Activated CD4-positive, CD25-positive, alpha-beta regulatory T cell treated with anti-CD3 and anti-CD28 coated beads, Interleukin-2, amount 50 U/mL, for 16 hours (primary cell): ENCODE measurements around the gene LDLRAD1.
"Not testable (repeated sequence)": the region's sequence is repeated elsewhere in the genome, so short reads cannot be mapped to it uniquely, and the experiment has no call there.

Experiments used
- DNase-seq: peaks from one replicate; pipeline ENCODE4 v3.0.0-alpha.2; 2020; ENCODE audit warnings: low read depth, low spot score

Gene LDLRAD1, protein sequence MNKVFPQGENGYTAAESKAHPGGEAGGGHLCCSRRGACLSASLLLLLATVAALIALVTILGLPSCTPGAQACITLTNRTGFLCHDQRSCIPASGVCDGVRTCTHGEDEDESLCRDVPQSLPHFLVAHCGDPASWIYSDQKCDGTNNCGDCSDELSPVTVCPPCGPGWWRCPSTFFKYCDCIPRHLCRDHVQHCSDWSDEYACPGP

DNA sequence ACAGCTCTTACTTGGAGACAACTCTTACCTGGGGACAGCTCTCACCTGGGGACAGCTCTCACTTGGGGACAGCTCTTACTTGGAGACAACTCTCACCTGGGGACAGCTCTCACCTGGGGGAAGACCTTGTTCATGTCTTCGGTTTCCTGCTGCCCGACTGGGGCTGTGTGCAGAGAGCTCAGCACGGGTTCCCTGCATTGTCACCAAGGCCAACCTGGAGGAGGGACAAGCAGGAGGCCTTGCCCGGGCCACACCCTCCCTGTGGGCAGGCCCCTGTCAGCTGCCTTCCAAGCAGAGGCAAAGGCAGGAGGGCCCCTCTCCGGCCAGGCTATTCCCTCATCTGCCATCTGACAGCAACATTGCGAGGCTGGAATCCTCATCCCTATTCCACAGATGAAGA, at the start of gene LDLRAD1:
Gene LDLRAD1, minus strand, starts transcription at position 208 of the 400 bp plus-strand sequence. Its CDS starts 74 bp downstream, at position 134.
- DNase-seq = no peak

DNA sequence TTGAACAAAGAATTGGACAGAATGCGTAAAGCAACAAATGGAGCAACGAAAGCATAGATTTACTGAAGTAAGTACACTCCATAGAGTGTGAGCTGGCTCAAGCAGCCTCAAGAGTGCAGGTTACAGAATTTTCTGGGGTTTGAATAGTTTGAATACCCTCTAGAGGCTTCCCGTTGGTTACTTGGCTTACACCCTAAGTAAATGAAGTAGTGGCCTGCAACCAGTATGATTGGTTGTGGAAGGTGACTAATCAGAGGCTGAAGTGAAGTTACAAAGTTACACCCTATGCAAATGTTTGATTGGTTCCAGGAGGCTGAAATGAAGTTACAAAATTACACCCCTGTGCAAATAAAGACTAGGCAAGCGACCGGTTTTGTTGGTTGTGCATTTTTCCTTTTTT, 46.3 kb upstream of the LDLRAD1 start:
- no peak for DNase-seq

DNA sequence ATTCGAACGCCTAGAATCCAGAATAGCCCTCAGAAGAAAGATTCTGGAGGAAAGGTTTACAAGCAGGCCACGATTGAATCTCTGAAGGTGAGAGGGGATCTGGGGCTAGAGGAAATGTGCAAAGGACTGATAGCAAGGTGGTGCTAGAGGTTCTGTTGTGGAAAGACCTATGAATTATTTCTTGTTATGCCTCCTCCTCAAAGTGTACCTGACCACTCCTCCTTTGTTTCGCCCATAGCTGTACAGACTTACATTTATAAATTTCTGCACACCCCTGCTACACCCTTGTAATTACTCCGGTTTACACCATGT, 36.4 kb upstream of the LDLRAD1 start:
- no peak for DNase-seq

DNA sequence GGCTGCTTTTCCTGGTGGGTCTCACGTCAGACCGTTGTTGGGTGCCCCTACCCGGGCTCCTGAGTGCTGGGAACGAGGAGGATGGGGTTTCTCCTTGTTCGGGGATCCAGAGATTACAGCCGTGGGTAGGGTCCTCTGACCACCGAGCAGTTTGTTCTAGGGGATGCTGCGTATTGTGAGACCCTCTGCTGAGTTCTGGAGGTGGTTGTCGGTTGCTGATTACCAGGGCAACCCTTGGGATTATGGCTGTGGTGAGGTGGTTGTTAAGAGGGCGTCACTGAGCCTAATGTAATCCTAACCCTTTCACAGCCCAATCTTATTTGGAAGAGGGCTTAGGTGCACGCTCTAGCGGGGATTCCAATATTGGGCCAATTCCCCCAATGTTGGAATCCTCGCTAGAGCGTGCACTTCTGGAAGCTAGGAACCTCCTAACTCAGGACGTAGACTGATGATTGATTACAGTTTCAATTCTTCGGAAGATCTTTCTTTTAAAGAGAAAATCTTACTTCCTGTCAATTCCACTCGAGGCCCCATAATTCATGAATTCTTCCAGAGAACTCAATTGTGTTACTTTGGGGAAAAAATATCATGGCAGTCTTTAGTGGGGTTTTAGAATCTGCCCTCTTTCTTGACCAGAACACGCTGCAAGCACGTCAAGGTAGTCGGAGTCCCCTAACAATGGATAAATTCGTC, 35.9 kb upstream of the LDLRAD1 start:
- no peak for DNase-seq

DNA sequence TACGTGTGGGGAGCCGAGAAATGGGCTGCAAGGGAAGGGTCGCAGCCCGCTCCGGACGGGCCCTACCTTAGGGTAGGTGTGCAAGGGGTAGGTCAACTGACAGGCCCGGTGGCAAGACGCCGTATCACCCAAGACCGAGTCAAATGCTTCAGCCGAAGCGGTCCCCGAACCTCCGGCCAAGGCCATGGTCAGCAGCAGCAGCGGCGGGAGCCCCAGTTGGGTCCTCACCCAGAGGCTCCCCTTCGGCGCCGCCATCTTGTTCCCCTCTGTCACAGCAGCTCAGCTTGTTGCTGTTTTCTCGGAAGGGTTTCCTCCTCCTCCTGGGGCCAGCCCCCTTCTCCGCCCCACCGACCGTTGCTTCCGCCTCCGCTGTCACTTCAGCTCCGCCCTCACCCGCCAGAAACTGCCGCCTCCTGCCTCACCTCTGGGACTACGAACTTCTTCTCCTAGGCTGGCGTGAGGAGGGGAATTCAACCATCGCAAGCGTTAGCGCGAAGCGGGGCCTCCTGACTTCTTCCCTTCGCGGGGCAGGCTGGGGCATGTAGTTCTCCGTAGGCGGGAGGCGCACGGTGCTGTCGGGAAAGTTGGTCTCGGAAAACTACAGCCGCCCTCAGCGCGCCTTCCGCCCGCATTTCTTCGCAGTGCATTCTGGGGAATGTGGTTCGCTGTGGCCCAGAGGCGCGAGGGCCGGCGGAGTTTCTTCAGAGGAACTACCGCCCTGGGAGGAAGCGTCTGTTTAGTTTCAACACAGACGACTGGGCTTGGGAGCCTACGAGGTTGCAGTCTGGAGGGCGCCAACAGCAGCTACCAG, 35.2 kb upstream of the LDLRAD1 start, which contains the start of the genes TCEANC2 and TMEM59:
Gene TCEANC2, plus strand, starts transcription at position 675 of the 811 bp plus-strand sequence. CDS start 815 bp downstream, outside the sequence.
Gene TMEM59, minus strand, starts transcription at position 271 of the 811 bp plus-strand sequence. Its CDS starts 16 bp downstream, at position 255.
- DNase-seq = peak; percentile 97

DNA sequence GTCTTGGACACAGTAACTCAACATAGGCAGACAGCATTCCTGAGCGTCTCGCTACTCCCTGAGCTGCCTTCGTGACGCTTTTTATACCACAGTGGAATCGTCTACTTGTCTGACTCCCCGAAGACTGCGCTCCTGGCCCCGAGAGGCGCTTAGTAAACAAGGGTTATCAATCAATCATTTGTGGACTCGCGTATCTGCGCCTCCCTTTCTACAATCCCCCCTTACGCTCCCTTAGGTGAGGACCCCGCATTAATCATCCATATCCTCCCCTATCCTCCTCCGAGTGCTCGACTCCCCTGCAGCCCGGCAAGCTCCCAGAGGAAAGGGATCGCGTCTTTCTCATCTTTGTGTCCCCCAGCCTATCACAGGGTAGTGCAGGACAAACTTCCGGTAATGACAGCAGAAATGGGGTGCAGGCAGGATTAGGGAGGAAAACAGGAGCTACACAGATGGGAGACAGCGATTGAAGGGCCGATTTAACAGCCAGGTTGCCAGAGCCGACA, 34.5 kb upstream of the LDLRAD1 start:
- DNase-seq = no peak

DNA sequence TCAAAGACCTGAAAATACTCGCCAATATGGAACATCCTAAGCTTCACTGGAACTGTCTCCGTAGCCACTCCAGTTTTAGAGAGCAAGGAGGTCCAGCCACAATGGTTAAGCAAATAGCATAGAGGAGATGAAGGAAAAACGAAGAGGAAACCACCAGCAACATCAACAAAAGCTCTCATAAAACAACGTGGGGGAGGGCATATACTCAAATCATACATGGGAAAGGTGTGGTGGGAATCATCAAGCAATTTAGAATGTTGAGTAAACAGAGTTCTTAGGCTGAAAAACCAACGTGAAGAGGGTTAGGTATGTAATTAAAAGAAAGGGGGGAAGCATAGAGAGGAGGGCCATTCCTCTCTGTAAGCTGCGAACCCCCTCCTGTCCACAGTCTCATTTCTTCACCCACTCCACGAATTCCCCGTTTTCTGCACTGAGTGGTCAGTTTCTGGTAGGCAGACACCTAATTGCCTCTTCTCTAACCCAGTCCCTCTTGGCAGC, 34.0 kb upstream of the LDLRAD1 start:
- DNase-seq = no peak

DNA sequence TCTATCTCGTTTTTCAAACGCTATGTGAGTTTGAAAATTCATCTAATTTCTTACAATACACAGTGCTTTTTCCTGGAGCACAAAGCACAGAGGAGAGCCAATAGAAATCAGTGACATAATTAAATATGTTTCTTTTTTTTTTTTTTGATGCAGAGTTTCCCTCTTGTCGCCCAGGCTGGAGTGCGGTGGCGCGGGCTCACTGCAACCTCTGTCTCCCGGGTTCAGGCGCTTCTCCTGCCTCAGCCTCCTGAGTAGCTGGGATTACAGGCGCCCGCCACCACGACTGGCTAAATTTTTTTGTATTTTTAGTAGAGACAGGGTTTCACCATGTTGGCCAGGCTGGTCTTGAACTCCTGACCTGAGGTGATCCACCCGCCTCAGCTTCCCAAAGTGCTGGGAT, 32.4 kb upstream of the LDLRAD1 start:
- not testable (repeated sequence) for DNase-seq

DNA sequence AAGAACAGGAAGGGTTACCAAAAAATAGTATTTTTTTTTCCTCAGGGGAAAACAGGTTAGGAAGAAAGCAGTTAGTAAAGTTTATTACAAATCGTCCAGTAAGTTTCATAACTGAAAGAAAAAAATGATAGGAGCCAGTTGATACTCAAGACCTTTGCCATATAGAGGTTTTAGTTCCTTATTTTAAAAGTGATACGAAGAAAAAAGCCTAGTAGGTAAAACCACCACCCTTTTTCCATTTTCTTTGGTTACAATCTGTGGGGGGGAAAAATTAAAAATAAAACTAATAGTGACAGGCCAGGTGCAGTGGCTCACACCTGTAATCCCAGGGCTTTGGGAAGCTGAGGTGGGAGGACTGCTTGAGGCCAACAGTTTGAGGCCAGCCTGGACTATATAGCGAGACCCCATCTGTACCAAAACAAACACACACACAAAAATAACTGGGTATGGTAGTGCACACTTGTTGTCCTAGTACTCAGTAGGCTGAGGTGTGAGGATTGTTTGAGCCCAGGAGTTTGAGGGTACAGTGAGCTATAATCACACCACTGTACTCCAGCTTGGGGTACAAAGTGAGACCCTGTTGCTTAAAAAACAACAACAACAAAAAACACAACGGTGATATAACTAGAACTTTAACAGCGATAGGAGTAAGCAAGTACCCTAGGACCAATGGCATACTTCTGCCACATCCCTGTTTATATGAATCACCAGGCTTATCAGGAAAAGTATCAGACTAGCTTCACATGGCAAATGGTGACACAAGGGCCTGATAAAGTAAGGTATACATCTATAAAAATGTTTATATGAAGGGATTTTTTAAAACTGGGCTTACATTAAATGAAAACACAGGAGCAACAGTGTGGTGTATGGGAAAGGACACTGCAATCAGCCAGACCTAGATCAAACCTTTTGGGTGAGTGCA, 29.7 kb upstream of the LDLRAD1 start:
- DNase-seq = no peak

DNA sequence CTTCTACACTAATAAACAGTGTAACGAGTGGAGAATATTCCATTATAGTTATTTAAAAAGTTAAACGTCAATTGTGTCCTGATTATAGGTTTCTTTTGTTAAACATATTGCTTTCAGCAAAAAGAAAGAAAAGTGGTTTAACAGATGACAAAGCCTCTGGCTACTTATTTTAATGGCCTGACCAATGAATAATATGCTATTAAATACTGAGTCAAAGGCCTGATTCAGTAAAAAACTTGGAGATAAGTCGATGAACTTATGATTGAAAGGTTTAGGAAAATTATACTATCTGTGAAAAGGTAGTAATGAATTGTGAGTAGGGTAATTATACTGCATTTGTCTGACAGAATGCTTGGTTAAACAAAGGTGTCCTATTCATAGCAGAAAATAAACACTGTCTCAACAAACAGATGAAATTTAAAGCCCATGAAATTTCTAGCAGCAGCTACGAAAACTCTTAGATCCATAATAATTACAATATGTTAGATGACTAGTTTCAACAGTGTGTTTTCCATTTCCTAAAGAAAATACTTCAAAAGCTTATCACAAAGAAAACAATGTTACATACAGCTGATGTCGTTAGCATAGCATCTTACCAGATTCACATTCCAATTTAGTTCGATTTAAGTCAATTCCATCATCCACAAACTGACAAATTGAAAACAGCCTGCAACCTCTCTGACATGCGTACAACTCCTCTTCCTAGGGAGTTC, 28.8 kb upstream of the LDLRAD1 start:
- DNase-seq = no peak

DNA sequence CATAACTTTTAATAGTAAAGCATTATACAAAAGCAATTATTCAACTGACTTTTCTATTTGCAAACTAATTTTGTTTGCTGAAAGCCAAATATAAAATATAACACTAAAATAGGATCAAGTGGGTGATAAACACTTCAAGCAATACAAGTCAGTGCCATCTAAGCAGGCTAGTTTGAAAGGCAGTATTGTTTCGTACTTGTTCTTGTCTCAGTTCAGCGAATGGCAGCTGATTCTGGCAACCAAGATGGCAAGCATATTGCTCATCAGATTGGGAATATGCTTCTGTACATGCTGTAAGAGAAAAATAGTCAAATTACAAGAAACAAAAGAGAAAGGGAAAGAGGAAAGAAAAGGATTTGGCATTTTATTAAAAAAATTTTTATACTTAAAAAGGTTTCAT, 27.5 kb upstream of the LDLRAD1 start:
- DNase-seq = no peak

DNA sequence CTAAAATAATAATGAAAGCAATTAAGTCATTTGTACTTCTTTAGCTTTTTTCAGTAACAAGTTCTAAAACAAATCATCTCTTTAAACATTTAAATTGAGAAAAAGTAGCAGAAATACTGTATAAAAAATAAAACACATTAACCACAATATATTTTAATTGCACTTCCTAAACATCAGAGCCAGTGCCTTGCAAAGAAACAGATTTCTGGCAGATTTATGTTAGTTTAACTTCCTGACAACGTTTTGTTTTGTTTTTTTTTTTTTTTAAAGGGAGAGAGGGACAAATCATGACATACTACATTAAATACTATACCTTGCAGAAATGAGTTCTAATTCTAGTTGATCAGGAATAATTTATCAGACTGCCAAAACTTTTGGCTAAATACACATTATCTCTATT, 23.8 kb upstream of the LDLRAD1 start:
- no peak for DNase-seq

DNA sequence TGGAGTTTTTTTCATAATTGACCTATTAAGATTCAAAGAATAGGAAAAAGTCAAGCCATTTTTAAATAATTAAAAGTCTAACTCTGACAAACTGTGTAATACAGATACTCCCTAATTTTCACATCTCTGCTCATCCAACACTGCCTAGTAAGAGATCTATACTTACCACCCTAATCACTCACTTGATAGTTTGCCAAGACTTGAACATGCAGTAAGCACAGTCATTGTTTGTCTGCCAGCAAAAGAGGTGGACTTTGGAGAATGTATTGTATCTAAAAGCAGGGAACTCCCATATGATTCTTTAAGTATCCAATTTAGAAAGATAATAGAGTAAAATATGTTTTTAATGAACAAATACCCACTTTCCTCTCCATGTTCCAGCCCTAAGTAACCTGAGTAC, 19.5 kb upstream of the LDLRAD1 start:
- DNase-seq = no peak

DNA sequence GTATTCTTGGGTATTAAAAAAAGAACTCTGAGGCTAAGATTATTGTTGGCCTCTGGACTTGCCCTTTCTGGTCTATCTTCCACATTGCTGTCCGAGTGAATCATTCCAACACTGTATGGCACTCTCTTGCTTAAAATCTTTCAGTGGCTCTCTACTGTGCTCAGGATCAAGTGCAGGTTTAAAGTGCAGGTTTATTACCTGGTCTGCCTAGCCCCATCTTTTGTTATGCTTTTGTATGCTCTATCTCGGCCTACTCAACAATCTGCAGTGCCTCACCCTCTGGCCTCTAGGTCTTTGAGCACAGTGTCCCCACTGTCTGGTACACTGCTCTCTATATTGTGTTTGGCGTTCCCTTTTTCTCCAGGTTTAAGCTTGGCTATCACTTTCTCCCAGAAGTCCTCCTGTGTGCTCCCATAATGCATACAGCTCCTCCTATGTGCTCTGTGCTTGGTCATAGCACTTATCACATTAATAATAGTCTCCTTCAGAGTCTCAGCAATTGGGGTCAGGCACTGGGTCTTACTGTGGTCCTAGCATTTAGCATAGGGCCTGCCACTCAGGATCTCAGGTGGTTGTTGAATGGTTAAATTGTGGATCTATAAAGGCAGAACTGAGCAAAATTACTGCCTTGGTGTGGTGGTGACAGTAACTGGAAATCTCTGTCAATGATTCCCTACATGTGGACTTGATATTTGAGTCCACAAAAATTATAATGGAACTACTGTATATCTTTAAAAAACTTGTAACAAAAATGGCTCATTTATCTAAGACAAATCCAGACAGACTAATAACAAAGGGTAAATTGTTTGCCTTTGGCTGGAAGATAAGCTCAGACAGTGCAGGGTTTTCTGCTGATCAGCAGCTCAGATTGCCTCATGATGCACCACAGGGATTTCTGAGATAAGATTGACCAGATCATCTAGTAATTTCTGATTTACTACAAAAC, 10.6 kb upstream of the LDLRAD1 start:
- DNase-seq = no peak

DNA sequence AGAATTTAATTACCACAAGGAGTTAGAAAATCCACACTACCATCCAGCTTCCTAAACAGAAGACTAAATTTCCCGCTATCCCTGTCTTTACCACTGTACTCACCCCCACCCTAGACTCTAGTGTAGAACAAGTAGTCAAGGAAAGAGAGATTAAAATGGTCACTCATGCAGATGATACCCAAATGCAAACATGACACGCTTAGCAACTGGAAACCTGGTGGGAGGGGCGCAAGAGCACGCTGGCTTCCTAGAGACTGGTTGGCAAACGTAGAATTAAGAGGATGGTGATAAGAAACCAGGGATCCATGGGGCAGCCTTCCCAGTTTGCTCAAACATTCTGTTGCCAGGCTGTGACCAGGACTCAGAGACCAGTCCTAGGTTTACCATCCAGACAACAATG, 9.9 kb upstream of the LDLRAD1 start:
- no peak for DNase-seq

DNA sequence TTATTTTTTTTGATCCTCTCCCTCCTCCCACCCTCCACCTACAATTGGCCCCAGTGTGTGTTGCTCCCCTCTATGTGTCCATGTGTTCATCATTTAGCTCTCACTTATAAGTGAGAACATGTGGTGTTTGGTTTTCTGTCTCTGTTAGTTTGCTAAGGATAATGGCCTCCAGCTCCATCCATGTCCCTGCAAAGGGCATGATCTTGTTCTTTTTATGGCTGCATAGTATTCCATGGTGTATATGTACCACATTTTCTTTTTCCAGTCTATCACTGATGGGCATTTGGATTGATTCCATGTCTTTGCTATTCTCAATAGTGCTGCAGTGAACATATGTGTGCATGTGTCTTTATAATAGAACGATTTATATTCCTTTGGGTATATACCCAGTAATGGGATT, 6.8 kb upstream of the LDLRAD1 start:
- DNase-seq = not testable (repeated sequence)

DNA sequence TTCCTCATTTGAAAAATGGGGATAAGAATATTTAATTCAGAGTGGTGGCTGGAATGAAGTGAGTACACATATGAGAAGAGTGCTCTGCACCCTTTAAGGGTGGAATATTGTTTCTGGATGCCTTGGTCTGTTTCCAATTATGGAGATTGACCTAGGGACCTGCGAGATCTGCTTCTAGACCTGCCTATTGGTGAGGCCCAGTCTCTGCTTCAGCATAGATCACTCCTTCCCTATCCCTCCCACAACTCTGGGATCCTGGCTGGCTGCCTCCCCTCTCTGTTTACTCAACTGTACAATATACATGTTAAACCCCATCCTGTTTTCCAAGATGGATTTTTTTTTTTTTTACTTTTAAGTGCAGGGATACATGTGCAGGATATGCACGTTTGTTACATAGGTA, 6.4 kb upstream of the LDLRAD1 start:
- no peak for DNase-seq

DNA sequence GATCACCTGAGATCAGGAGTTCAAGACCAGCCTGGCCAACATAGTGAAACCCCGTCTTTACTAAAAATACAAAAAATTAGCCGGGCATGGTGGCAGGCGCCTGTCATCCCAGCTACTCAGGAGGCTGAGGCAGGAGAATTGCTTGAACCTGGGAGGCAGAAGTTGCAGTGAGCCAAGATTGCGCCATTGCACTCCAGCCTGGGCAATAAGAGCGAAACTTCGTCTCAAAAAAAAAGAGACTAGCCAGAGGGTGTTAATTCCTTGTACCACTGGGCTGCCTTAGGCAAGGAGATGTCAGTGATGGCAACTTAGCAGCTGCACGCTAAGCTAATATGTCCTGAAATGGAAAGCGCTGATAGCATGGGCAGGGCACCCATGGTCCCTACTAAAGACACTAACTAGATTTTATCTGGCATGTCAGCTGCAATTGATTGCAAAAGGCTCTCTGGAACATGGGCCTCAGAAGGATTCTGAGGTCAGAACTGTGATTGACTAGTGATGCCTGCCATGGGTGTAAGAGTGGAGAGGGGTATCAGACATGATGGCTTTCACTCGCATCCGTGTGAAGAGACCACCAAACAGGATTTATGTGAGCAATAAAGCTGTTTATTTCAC, 1.7 kb upstream of the LDLRAD1 start:
- DNase-seq = not testable (repeated sequence)

DNA sequence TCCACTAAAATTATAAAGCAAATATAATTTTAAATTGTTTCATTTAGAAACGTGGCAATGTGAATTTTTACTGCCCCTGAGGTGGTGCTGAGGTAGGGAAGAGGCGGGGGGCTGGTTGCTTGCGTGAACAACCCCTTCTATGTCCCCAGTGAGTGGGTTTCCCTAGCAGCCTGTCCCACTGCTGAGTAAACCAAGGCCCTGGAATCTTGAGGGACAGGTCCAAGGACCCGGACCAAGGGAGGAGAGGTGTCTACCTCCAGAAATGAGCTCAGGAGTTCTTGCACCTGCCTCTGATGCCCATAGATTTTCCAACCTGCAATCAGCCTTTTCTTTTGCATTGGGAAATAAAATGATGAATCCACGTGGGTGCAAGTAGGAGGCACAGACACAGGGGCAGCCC, 649 bp upstream of the LDLRAD1 start:
- no peak for DNase-seq
